A549 (cell line): Measurements from ENCODE around the gene MSN. TPM values are rescaled to one million over a fixed set of nuclear protein-coding genes. Genes with fewer than 3 reads are reported as not detected.

Source experiments
- ATAC-seq, 2 experiments: fragments of 200-7000 bp in 1 of 2; fragments of >200 bp in 1 of 2; cut with Nextera tagmentation in 1 of 2; cut with Tn5 transposase in 1 of 2; 3 replicates each; pipeline versions ENCODE4 v1.8.0 to v1.9.1; 2018 to 2020; ENCODE audit warnings: mild to moderate bottlenecking in 1 of 2, moderate library complexity in 1 of 2
- CTCF ChIA-PET: fragments of 300-600 bp; sonication (Branson Sonifier 250); formaldehyde crosslinking; extraction: SDS; loops from one replicate; lab custom pipeline; 2021; ENCODE audit warnings: antibody characterized with exemption, inconsistent platforms; lab: Yijun Ruan, JAX
- POLR2A ChIA-PET: fragments of 350-600 bp; formaldehyde crosslinking; extraction: SDS; loops from one replicate; lab custom pipeline; 2021; ENCODE audit warnings: antibody characterized with exemption, inconsistent platforms; lab: Yijun Ruan, JAX
- DNase-seq, 2 experiments: peaks; one replicate each; pipeline versions ENCODE4 v3.0.0 to v3.0.0-alpha.2; 2011 to 2016; ENCODE audit warnings: low read depth in 1 of 2, low spot score in 1 of 2
- FAIRE-seq: peaks from 2 replicates; lab custom pipeline; 2011; peaks lifted over from hg19 to GRCh38; lab: Jason Lieb, UNC
- H3K27ac ChIP-seq, 2 experiments: fragments of >200 bp; sonication (Bioruptor Twin); formaldehyde crosslinking; 3 replicates each; pipeline ENCODE4 v1.5.1; 2016 to 2017
- H3K4me1 ChIP-seq: fragments of >200 bp; sonication (Bioruptor Twin); formaldehyde crosslinking; 3 replicates; pipeline ENCODE4 v1.6.1; 2016
- H3K4me2 ChIP-seq: fragments of >200 bp; sonication (Bioruptor Twin); formaldehyde crosslinking; 3 replicates; pipeline ENCODE4 v1.6.1; 2016
- H3K4me3 ChIP-seq: fragments of >200 bp; sonication (Bioruptor Twin); formaldehyde crosslinking; 3 replicates; pipeline ENCODE4 v1.5.1; 2016
- H3K9me3 ChIP-seq: fragments of >200 bp; sonication (Bioruptor Twin); formaldehyde crosslinking; 3 replicates; pipeline ENCODE4 v1.6.1; 2016
- BHLHE40 ChIP-seq: IDR thresholded peaks from 2 replicates; pipeline ENCODE4 v1.6.1; 2012; ENCODE audit warnings: low read depth, low read length, inconsistent platforms
- CBX2 ChIP-seq: fragments of 200-600 bp; sonication (generic); IDR thresholded peaks from 2 replicates; pipeline ENCODE4 v1.6.1; 2016; ENCODE audit warnings: low read depth, mild to moderate bottlenecking, borderline replicate concordance
- CHD2 ChIP-seq: fragments of 150-350 bp; IDR thresholded peaks from 2 replicates; pipeline ENCODE4 v1.6.1; 2014; ENCODE audit warnings: low read length; ENCODE audit not compliant: partially characterized antibody
- E2F6 ChIP-seq: IDR thresholded peaks from 2 replicates; pipeline ENCODE4 v1.6.1; 2012; ENCODE audit warnings: low read depth, borderline replicate concordance
- ELK1 ChIP-seq: fragments of 150-350 bp; IDR thresholded peaks from 2 replicates; pipeline ENCODE4 v1.6.1; 2014; ENCODE audit warnings: low read depth, mild to moderate bottlenecking, low read length
- EP300 ChIP-seq, 2 experiments: fragments of >200 bp; sonication (Bioruptor Twin); formaldehyde crosslinking; IDR thresholded peaks; 2 replicates in 1 of 2; 3 replicates in 1 of 2; pipeline ENCODE4 v1.6.1; 2016 to 2017
- FOSL2 ChIP-seq, 2 experiments: fragments of 450-650 bp in 1 of 2; fragments of >200 bp in 1 of 2; sonication (Bioruptor Twin) in 1 of 2; formaldehyde crosslinking; IDR thresholded peaks; 2 replicates each; pipeline versions ENCODE4 v1.5.0 to v1.6.1; 2016 to 2020; ENCODE audit warnings: mild to moderate bottlenecking in 1 of 2, moderate library complexity in 1 of 2
- KDM5A ChIP-seq: fragments of 200-600 bp; sonication (generic); IDR thresholded peaks from 2 replicates; pipeline ENCODE4 v1.6.1; 2016; ENCODE audit warnings: antibody characterized with exemption, mild to moderate bottlenecking
- MAFK ChIP-seq: fragments of 450-650 bp; IDR thresholded peaks from 2 replicates; pipeline ENCODE4 v1.6.1; 2014; ENCODE audit not compliant: partially characterized antibody
- NR3C1 ChIP-seq: fragments of >200 bp; sonication (Bioruptor Twin); formaldehyde crosslinking; IDR thresholded peaks from 3 replicates; pipeline ENCODE4 v1.6.1; 2017
- PHF8 ChIP-seq: fragments of 200-600 bp; sonication (generic); IDR thresholded peaks from 2 replicates; pipeline ENCODE4 v1.6.1; 2016; ENCODE audit warnings: low read depth, mild to moderate bottlenecking, antibody characterized with exemption, moderate library complexity, borderline replicate concordance
- RARB ChIP-seq: fragments of 250-450 bp; sonication (Bioruptor Pico); IDR thresholded peaks from 2 replicates; pipeline ENCODE4 v1.8.0; 2021; ENCODE audit warnings: mild to moderate bottlenecking, moderate library complexity
- RCOR1 ChIP-seq: fragments of 150-350 bp; IDR thresholded peaks from 2 replicates; pipeline ENCODE4 v1.6.1; 2014; ENCODE audit warnings: antibody characterized with exemption, low read length, low read depth
- REST ChIP-seq: fragments of 200-600 bp; sonication (generic); IDR thresholded peaks from 2 replicates; pipeline ENCODE4 v1.6.1; 2016; ENCODE audit warnings: antibody characterized with exemption, mild to moderate bottlenecking, moderate library complexity
- WGBS: methylation state at CpG from one replicate; pipeline ENCODE4 v1.1.6; 2017; ENCODE audit errors: missing lambda C conversion rate; 5-methylcytosine and 5-hydroxymethylcytosine counted together
- polyA plus RNA-seq, 4 experiments: library from polyadenylated mRNA; depleted of rRNA in 3 of 4; stranded (reverse); fragments of >200 nt; fragmentation: RNase III in 1 of 4; extraction: RNeasy Plus Mini Kit Qiagen cat#74134 plus additional on column Dnase treatment in 1 of 4; gene quantifications; 2 replicates in 3 of 4; 3 replicates in 1 of 4; pipeline ENCODE4 v1.2.3, GENCODE V29; 2011 to 2017

The MSN gene
- polyA plus RNA-seq, 2 of the 4 experiments (the other 2 are of a cell fraction): 269 to 285 TPM

- Histone ChIP-seq H3K4me2 (no peak overlapping the region), H3K27ac (no peak overlapping the region), H3K4me1 (no peaks in the 10 kb centered on the region), H3K9me3 (no peaks in the 10 kb centered on the region), H3K4me3 (no peak overlapping the region)
- no peak for TF ChIP-seq CBX2
- no peak for TF ChIP-seq CHD2
- no peak for TF ChIP-seq ELK1
- TF ChIP-seq MAFK: no peak
- no peak for TF ChIP-seq BHLHE40
- 92% methylated on average over 1 of the region's 1 CpG for WGBS
- DNase-seq: no peak
- ChIA-PET POLR2A (no interaction called here), CTCF (no interaction called here)
- no peak for FAIRE-seq
- no peak for ATAC-seq
Measured at GRCh38 chrX:65731684-65732289, 64.3 kb downstream of the MSN start.

GRCh38 chrX:65740909-65741308, 73.5 kb downstream of the MSN start:
- FAIRE-seq (no peak), DNase-seq (no peak), ATAC-seq (no peak)
- Histone ChIP-seq H3K9me3 (no peaks in the 10 kb centered on the region), H3K27ac (no peak overlapping the region), H3K4me1 (peaks cover 10% of the 10 kb centered on the region; the same call in 1 of the 3 replicates), H3K4me3 (no peak overlapping the region), H3K4me2 (no peak overlapping the region)
- ChIA-PET POLR2A (no interaction called here), CTCF (interaction anchor here (1.1 kb wide), 1 partner anchor 147 kb away, joined by 3 read pairs; no protein-coding TSS in a partner anchor)
- no peak for TF ChIP-seq RARB

GRCh38 chrX:65741823-65742222, 74.4 kb downstream of the MSN start:
- Histone ChIP-seq H3K4me1 (peaks cover 10% of the 10 kb centered on the region; the same call in 1 of the 3 replicates), H3K27ac (no peak overlapping the region), H3K4me3 (no peak overlapping the region), H3K4me2 (no peak overlapping the region), H3K9me3 (no peaks in the 10 kb centered on the region)
- no peak for ATAC-seq
- ChIA-PET POLR2A (no interaction called here), CTCF (interaction anchor here (1.1 kb wide), 1 partner anchor 148 kb away, joined by 3 read pairs; no protein-coding TSS in a partner anchor)
- 81% methylated on average over 2 of the region's 2 CpGs for WGBS
- no peak for FAIRE-seq
- DNase-seq: no peak
- TF ChIP-seq KDM5A (no peak), E2F6 (no peak), RCOR1 (no peak), MAFK (no peak), NR3C1 (no peak), EP300 (IDR thresholded peaks at IDR 0.05) (no peak), PHF8 (no peak), REST (no peak), FOSL2 (IDR thresholded peaks at IDR 0.05) (no peak), FOSL2 (CRISPR knock-in tag; IDR thresholded peaks at IDR 0.05) (no peak)
